GM12891 (cell line): ENCODE measurements around the gene FLT1.

Experiments
- POLR2A ChIP-seq: IDR thresholded peaks from 2 replicates; pipeline ENCODE4 v1.6.1; 2011; ENCODE audit warnings: low read depth, low read length, control low read depth
- POLR2AphosphoS5 ChIP-seq: IDR thresholded peaks from 2 replicates; pipeline ENCODE4 v1.6.1; 2011; ENCODE audit warnings: low read depth, low read length, control low read depth
- POU2F2 ChIP-seq: IDR thresholded peaks from 2 replicates; pipeline ENCODE4 v1.6.1; 2011; ENCODE audit warnings: low read depth, mild to moderate bottlenecking, control low read depth, low read length, moderate library complexity
- SPI1 ChIP-seq: IDR thresholded peaks from 2 replicates; pipeline ENCODE4 v1.6.1; 2011; ENCODE audit warnings: low read depth, low read length, control low read depth
- TAF1 ChIP-seq: IDR thresholded peaks from 2 replicates; pipeline ENCODE4 v1.6.1; 2011; ENCODE audit warnings: low read depth, low read length, control low read depth

DNA sequence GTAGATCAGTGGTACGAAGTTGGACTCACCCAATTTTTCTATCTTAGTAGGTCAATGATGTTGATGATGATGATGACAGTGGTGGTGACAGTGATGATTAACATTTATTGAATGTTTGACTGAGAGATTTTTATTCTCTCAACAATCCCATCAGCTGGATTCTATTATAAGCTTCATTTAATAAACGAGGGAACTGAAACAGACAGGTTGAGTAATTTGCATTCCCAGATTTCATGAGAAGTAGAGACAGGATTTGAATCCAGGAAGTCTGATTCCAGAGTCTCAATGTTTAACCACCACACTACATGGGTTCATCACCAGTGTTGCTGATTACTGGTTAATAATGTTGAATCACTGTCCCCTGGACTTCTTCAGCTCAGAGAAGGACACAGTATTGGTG lies 168.9 kb downstream of the FLT1 start:
- no peak for TF ChIP-seq POLR2A
- TF ChIP-seq POLR2AphosphoS5: no peak
- no peak for TF ChIP-seq TAF1
- TF ChIP-seq POU2F2: no peak
- TF ChIP-seq SPI1: no peak
